Neural progenitor cell (in vitro differentiated cells): Measurements from ENCODE around the gene CHAF1B.

ENCODE experiments used
- CTCF ChIP-seq: fragments of 200-600 bp; sonication (generic); IDR thresholded peaks from 2 replicates; pipeline ENCODE4 v1.5.1; 2017; ENCODE audit warnings: antibody characterized with exemption, mild to moderate bottlenecking
- EZH2 ChIP-seq: fragments of 200-600 bp; sonication (generic); IDR thresholded peaks from 2 replicates; pipeline ENCODE4 v1.6.1; 2017; ENCODE audit warnings: antibody characterized with exemption, mild to moderate bottlenecking, moderate library complexity

- TF ChIP-seq CTCF (no peak), EZH2 (no peak)
Measured at GRCh38 chr21:36384885-36385232, 333 bp upstream of the CHAF1B start.
